ENCODE results near the gene GLI3.
"Not testable (repeated sequence)": the region's sequence is repeated elsewhere in the genome, so short reads cannot be mapped to it uniquely, and the experiment has no call there.

Gene GLI3

DNA sequence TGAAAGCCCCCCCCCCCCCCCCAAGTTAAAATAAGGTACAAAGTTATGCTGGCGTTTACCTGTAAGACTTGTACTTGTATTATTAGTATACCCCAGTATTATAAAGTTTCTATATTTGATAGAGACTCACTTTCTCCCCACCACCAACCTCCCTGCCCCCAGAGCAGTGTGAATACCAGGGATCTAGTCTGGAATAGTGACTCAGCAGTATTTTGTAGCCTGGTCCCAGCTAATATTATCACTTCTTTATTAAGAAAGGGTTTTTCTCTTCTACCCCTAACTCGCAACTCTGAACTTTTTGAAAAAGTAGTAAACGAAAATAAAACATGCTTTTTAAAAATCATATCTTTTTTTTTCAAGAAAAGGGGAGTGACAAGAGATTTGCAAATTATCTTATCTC is 26.7 kb downstream of the GLI3 start:
- no peak for DNase-seq

- not testable (repeated sequence) for DNase-seq
These were observed 27.9 kb downstream of the GLI3 start for GRCh38 chr7:42209085-42209484.

DNA sequence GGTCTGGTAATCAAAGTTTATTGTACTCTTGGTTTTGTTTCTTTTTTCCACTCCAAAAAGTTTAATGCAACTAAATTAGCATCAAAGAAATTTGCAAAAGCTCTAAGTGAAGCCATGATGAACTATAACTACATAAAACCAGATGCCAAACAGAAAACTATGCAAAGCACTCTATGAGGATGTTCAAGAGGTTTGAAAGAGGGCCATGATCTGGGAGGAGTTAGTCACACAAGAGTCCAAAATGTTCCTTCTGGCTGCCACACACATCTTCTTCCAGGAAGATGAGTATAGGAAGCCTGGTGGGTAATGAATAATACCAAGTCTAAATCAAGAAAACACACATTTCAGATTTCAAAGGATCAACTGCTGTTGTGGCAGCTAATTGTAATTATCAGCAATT is 28.4 kb downstream of the GLI3 start:
- DNase-seq: no peak

DNA sequence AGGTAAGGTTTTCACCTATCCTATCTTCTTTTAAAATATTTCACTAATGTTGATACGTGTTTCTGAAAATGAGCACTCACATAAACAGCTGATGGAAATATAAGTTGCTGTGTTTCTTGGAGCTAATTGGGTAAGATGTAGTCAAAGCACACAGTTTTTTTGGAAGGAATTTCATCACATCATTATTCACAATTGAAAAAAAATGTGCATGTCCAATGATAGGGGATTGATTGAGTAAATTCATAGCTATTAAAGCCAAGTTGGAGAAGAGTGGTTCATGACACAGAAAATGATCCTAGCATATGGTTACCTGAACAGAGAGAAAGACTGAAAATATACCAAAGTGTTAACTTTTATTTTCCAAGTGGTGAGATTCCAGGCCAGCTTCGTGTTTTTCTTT is 29.6 kb downstream of the GLI3 start:
- no peak for DNase-seq

- no peak for DNase-seq
These were observed 33.7 kb downstream of the GLI3 start for GRCh38 chr7:42203336-42203735.

DNA sequence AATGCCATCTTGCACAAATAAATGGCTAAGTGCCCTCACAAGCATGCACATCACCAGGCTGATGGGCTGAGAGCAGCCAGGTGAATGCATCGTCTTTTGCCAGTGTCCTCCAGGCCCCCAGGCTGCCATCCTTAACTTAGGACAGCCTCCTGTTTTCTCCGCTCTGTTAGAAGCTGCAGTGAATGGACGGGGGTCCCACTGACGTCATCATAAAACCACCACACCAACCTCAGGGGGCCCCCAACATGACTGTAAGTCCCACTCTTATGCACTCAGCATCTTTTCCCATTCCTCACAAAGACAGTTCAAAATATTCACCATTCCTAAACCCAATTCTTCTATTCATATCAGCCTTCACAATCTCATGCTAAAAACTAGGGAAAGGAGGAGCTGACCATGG is 34.4 kb downstream of the GLI3 start:
- no peak for DNase-seq

- no peak for DNase-seq
These were observed 37.9 kb downstream of the GLI3 start for GRCh38 chr7:42198974-42199668.

GRCh38 chr7:42198296-42198695 is 38.7 kb downstream of the GLI3 start:
- no peak for DNase-seq

- DNase-seq: no peak
These were observed 39.6 kb downstream of the GLI3 start for GRCh38 chr7:42197451-42197850.

DNA sequence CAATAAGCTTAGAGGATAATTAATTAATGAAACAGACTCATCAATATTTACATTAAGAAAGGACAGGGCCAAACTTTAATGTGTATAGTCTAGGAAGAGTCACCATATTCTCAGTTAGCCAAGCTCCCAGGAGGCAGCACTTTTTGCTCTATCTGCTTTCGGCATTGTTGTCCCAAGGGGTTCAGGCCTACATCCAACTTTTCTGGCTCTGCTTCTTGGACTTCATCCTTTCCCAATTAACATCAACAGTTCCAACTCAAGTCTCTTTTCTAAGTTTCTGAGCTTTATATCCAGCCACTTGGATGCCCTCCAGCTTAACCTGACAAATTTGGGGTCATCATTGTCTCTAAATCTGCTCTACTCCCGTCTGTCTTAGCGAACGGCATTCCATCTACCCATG is 42.8 kb downstream of the GLI3 start:
- DNase-seq: no peak

- no peak for DNase-seq
These were observed 43.4 kb downstream of the GLI3 start for GRCh38 chr7:42193471-42194129.

- no peak for DNase-seq
These were observed 44.1 kb downstream of the GLI3 start for GRCh38 chr7:42192851-42193461.

DNA sequence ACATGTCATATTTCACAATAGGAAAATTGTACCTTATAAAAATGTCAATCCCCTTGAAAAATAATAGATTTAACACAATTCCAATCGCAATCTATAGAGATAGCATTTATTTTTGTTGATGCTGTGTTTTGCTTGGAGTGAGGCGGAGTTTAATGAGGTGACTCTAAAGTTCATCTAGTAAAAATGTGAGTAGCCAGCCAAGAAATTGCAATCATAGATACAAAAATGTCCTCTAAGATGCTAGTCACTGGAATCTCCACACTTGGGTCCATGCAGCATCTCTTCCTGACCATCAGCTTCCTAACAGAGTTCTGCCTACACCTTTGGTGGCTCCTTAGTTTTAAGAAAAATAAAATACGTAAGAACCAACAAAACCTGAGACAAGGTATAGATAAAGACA is 44.9 kb downstream of the GLI3 start:
- DNase-seq: no peak

- DNase-seq: no peak
These were observed 47.5 kb downstream of the GLI3 start for GRCh38 chr7:42189535-42189934.

GRCh38 chr7:42186151-42186550 is 50.9 kb downstream of the GLI3 start:
- no peak for DNase-seq

GRCh38 chr7:42185726-42186125 is 51.3 kb downstream of the GLI3 start:
- DNase-seq: no peak

- no peak for DNase-seq
These were observed 53.5 kb downstream of the GLI3 start for GRCh38 chr7:42183547-42183946.

- no peak for DNase-seq
These were observed 55.4 kb downstream of the GLI3 start for GRCh38 chr7:42181566-42181965.

GRCh38 chr7:42180806-42181205 is 56.2 kb downstream of the GLI3 start:
- no peak for DNase-seq

DNA sequence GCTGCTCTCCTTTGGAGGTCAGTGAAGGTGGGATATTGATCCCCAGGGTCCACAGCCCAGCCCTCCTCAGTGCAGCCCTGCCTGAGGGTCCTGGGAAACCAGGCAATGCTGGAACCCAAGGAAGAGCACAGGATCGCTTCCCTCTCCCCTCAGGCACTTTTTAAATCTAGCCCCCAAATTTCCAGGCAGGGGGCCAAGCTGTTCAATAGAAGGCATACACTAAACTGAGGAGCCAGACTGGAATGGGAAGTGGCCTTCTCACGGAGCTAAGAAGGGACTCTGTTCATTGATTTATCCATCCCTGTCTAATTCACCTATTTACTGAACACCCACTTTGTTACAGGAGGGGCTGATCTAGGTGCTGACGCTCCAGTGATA is 60.3 kb downstream of the GLI3 start:
- DNase-seq: no peak

DNA sequence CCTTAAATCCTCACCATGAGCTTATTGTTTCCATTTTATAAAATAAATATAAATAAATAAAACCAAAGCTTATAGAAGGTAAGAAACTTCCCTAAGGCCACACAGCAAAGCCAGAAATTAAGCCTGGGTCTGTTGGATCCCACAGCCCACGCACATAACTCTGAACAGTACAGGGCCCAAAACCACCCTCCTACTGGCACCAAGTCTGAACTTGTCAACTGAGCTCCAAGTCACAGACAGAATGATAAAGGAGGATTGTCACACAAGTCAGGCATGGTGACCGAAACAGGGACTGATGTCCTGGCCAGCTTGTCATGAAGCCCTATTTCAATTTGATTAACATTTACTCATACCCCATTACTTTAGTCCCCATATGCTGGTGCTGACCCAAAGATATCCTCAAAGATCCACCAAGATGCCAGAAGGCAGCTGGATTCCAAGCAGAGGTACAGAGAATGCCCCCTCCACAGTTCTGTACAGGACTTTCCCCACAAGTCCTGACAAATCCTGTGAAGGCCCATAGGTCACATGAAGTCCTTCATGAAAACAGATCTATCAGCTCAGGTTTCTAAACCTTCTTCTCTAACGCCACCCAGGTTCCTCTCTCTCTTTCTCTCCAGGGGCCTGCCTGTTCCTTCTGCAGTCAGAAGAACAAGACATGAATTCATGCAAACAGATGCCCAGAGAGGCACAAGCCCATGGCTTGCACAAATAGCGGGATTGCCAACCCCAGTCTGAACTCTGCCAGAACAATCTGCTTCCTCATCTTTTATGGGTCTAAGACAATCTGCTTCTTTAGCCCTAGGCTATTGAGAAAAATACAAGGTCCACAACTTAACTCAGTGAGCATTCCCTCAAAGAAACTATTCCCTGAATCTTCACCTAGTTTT is 60.9 kb downstream of the GLI3 start:
- DNase-seq: no peak

GRCh38 chr7:42174391-42174912 is 62.6 kb downstream of the GLI3 start:
- DNase-seq: no peak

DNA sequence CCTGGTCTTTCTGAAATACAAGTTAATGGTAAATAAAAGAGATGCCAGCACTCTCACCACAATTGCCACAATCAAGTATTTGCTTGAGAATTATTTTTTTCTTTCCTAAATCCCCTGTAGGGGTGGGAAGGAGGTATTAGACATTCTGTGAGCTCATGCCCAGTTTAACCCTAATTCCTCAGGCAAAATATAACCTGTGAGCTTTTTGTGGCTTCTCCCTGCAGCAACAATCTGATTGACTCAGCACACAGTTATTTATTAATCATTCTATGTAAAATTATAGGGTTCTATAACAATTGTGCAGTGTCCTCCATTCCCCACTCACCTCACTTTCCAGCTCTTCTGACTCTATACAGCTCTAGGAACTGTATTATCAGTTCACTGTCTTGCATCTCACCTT is 66.3 kb downstream of the GLI3 start:
- no peak for DNase-seq

Data from activated CD4-positive, alpha-beta T cell treated with anti-CD3 and anti-CD28 coated beads for 1 hour (primary cell).